ENCODE measurements around the gene SNED1. TPM values are rescaled to one million over a fixed set of nuclear protein-coding genes. Genes with fewer than 3 reads are reported as not detected.

SNED1 gene
- 0.14 and 0.30 TPM in 2 replicates for total RNA-seq

GRCh38 chr2:240997856-240998705 is at the start of gene SNED1:
TSS of gene SNED1 (plus strand) at chr2:240998618. CDS start at chr2:240998838, 220 bp downstream.

GRCh38 chr2:241102239-241102803 is 103.9 kb downstream of the SNED1 start, which contains the start of gene MTERF4:
TSS of gene MTERF4 (minus strand) at chr2:241102287. CDS start at chr2:241102273, 14 bp downstream.

Other genes starting within 250 kb of the SNED1 start
- gene KIF1A, start 178.4 kb upstream of the SNED1 start, total RNA-seq: under 0.01 and 0.14 TPM in 2 replicates
- not detected in 2 replicates for gene AGXT, start 129.8 kb upstream of the SNED1 start, total RNA-seq
- not detected in 2 replicates for gene MAB21L4, start 102.5 kb upstream of the SNED1 start, total RNA-seq
- not detected in 2 replicates for gene CROCC2, start 92.3 kb upstream of the SNED1 start, total RNA-seq
- 32.6 and 33.9 TPM in 2 replicates for gene MTERF4, start 103.7 kb downstream of the SNED1 start, total RNA-seq
- gene PASK, start 150.9 kb downstream of the SNED1 start, total RNA-seq: 1.5 and 6.6 TPM in 2 replicates
- 50.3 and 54.3 TPM in 2 replicates for gene PPP1R7, start 151.8 kb downstream of the SNED1 start, total RNA-seq
- gene ANO7, start 190.1 kb downstream of the SNED1 start, total RNA-seq: 0.30 and 0.69 TPM in 2 replicates